NCI-H748 treated with DMSO at 0.1 percent for 48 hours (cell line): ENCODE results near the gene PLEKHA8.

Experiments
- DNase-seq: peaks from one replicate; lab custom pipeline; 2025; lab: John Stamatoyannopoulos, UW

The PLEKHA8 gene

GRCh38 chr7:30146127-30146612 lies 118.0 kb downstream of the PLEKHA8 start:
- DNase-seq, result peak; percentile 22

DNA sequence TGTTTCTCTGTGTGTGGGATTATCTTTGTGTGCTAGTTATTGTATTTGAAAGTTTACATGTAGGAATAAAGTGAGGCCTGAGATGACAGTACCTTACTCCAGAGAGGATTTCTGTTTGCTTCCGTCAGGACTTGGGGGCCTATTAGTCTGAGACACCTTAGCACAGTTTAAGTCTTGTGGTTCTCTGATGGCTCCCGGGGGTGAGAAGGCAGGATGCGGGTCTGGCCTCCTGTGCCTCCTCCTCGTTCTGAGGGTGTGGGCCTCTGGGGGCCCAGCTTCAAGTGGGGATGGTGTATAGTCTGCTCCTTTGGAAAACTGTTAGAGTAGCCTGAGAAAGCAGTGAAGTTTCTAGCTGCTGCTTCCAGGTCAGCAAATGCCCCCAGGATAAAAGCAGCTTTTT lies 119.0 kb downstream of the PLEKHA8 start:
- no peak for DNase-seq

DNA sequence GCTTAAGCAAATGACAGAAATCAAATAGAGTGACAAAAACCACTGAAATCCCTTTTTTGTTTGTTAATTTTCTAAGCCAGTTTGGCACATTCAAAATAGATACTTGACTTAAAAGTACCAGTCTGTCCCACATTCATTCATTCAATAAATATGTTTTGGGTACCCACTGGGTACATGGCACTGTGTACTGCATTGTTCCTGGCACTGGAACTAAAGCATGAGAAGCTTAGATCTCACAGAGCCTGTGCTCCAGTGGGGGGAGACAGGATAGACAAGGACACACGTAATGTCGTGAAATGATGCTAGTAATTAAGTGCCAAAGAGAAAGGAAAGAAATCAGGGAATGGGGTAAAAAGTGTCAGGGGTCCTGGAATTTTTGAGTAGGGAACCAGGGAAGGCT lies 119.6 kb downstream of the PLEKHA8 start:
- no peak for DNase-seq

- no peak for DNase-seq
Observed at GRCh38 chr7:30148426-30148825, 120.2 kb downstream of the PLEKHA8 start.

- no peak for DNase-seq
Observed at GRCh38 chr7:30148951-30149459, 120.8 kb downstream of the PLEKHA8 start.

DNA sequence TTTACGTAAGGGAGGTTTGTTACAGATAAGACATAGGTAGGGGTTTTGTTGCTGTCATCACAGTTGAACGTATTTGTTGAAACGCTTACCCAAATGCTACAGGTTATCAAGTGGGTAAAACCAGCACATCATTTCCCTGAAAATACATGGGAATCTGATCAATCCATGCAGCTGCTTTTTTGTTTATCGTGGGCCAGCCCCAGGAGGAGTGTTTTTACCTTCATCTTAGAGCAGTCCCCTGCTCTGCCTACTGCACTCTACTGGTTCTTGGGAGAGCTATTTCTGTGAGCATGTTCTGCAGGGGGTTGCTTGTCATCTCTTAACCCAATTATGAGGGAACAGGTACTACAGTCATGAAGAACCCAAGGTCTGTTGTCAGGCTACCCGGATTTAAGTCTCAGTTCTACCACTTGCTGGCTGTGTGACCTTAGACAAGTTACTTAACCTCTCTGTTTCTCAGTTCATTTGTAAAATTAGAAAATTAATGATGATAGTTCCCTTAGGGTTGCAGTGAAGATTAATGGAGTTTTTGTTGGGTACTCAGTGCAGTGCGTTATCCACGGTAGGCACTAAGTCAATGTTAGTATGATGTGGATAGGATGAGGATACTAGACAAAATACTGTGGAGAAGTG lies 121.5 kb downstream of the PLEKHA8 start:
- no peak for DNase-seq

DNA sequence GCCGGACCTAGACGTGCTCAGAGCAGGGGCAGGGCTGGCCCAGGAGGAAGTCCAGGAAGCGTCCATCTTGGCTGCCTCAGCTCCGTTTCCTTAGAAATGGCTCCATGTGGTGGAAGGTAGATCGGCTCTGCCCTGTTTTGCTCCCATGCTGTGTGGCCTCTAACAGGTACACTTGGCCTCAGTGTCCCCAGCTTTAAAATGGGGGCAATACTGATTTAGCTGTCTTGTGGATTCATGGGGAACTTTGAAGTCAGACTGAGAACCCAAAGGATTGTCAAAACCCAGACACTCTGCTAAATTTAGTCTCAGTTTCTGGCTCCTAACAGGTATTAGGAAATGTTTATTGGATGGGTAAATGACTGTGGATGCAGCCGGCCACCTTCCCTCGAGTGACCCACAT lies 122.5 kb downstream of the PLEKHA8 start:
- no peak for DNase-seq

GRCh38 chr7:30154111-30154587 lies 125.9 kb downstream of the PLEKHA8 start:
- DNase-seq, result no peak

DNA sequence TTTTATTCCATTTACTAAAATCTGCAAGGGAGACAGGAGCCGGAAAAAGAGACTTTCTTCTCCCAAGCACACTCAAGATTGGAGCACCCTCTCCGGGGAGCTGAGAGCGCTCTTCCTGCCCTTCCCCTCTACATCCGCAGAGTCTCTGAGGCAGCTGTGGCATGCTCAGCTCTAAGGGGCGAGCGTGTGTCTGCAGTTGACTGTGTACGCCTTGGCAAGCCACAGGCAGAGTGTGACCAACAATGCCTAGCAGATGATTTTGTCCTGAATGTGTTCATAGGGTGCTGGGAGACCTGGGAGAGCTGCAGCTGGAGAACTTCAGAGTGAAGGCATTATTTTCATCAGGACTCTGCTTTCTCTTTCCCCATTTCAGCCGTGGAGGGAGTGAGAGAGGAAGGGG lies 127.3 kb downstream of the PLEKHA8 start:
- DNase-seq, result no peak

GRCh38 chr7:30157204-30157603 lies 129.0 kb downstream of the PLEKHA8 start:
- DNase-seq, result no peak

DNA sequence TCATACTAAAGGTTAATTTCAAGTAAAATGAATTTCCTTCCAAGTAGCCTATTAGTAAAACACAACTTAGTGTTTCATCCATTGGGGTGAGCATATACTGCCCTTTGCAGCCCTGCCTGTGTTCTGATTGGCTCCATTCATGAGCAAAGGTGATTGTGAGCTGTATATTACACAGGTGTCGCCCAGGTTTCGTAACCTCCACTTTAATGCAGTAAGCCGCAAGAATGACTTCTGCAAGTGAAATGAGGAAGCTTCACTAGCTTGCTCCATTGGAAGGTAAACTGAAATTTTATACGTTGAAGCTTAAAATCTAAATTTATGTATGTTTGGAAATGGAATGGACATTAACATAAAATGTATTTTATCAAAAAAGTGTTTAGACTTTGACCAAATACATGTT lies 131.0 kb downstream of the PLEKHA8 start:
- no peak for DNase-seq

DNA sequence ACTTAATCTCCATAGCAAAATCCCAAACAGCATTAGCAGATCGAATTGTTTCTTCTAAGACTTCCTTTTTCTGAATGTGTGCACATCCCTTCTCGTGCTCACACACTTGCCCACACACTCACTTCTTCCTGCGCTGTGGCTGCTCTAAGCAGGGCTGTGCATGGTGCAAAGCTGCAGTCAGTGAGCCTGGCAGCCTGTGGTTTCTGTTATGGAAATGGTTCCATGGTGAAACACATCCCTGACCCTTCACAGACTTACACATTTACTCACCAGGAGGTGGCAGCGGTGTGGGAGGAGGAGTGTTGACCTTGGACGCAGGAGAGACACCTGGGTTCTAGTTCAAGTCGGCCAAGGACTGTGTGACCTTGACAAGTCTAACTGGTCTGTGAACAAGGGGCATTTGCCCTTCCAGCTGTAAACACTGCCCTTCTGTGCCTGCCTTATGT lies 131.5 kb downstream of the PLEKHA8 start:
- peak; percentile 9 for DNase-seq

DNA sequence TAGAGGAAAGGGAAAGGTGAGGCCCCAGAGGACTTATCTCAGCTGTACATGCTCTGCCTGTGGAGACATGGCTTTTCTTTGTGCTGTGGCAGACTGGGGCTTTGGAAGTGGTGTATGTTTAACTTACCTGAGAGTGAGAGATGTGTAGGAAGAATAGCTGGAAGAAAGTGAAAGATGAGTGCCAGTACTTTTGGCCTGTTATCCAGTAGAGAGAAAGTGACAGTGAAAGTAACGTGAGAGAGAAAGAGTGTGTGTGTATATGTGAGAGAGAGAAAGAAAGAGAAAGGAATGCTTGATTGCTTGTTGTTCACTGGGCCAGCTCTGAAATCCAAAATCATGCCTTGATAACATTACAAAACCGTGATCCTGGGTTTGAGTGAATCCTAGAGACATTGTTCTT lies 132.1 kb downstream of the PLEKHA8 start:
- no peak for DNase-seq

GRCh38 chr7:30162133-30162532 lies 133.9 kb downstream of the PLEKHA8 start:
- DNase-seq, result no peak

GRCh38 chr7:30162622-30163124 lies 134.5 kb downstream of the PLEKHA8 start:
- peak; percentile 90 for DNase-seq

DNA sequence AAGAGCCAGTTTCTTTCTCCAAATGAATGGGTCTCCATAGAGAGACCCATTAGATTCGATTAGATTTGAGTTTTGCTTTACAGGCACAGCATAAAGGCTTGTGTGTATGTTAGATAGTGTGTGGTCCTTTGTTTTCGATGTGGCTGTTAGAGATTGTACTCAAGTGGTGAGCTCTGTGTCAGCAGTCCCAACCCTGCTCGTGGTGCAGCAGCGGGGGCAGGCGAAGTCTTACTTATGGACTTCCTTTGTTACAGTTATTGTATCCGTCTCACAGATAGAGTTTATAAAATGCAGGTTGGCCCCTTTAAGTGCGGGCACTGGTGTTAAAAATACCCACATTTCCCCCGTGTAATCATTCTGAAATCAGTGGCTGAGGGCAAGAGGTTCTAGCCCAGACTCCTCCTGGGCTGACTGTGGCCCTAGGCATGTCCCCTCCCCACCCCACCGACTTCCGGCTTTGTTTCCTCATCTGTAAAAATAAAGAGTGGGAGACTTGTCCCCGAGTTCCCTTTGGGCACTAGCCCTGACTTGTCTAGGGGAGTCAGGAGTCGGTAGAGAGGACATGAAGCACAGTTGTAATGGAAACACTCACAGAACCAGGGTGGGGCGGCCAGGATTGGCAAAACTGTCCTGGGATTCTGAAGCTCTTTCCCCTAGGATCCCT lies 135.2 kb downstream of the PLEKHA8 start:
- DNase-seq, result peak; percentile 86

GRCh38 chr7:30164567-30164966 lies 136.4 kb downstream of the PLEKHA8 start:
- peak; percentile 43 for DNase-seq

DNA sequence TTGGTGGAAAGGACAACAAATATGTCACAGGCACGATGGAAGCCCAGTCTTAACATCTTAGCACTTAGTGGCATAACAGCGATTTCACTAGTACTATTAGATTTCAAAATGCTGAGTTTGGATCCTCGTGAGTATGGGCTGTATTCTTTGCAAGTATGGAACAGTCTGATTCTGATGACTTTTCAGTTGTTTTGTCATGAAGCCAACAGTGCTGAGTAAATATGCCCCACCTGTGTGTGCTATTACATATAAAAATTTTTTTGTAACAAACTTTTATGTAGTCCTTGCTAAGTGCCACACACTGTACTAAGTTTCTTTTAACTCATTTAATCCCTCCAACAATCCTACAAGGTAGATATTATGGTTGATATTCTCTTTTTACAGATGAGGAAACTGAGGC lies 137.4 kb downstream of the PLEKHA8 start:
- no peak for DNase-seq

- DNase-seq, result no peak
Observed at GRCh38 chr7:30166155-30166840, 138.1 kb downstream of the PLEKHA8 start.

GRCh38 chr7:30166841-30167235 lies 138.6 kb downstream of the PLEKHA8 start:
- DNase-seq, result no peak

- DNase-seq, result no peak
Observed at GRCh38 chr7:30167901-30168300, 139.7 kb downstream of the PLEKHA8 start.

DNA sequence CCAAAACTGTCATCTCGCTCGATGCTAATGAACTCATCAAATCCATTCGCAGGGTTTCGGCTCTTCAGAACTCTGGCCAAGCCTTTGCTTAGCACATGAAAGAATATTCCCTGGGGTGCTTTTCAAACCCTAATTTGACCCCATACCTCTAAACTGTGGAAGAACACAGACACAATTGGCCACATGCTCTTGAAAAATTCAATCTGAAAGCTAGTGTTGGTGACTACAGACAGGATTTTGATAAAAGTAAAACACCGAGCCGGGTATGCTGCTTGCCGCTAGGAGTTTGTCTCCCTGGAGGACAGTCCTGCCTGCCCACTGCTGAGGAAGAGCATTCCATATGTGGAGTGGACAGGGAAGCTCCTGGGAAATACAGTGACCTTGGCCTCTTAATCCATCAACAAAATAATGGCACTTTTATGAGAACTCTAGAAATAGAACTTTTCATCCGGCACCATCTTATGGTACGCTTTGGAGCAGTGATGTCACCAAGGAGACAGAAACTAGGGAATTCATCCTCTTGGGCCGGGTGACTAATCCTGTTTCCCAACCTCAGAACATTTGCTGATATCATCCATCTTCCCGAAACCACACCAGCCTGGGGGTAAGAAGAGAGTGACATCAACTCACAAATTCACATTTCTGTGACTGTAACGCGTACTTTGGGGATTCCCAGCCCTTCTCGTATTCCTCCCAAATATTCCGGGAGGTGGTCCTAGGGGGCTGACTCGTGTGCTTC lies 140.8 kb downstream of the PLEKHA8 start:
- DNase-seq, result no peak
